ENCODE results near the gene DPH2. TPM values are rescaled to one million over a fixed set of nuclear protein-coding genes. Genes with fewer than 3 reads are reported as not detected.

DPH2 gene
- total and polyA plus RNA-seq, 2 of the 8 experiments (the other 6 are each of a cell fraction or from before 2014, with no cell fraction given), result 64.9 to 92.1 TPM

GRCh38 chr1:43981135-43981491, 11.3 kb downstream of the DPH2 start:
- Histone ChIP-seq H4K91ac (replicated peaks; ENCODE audit: insufficient read length, low read length) (no peak overlapping the region), H3K79me2 (ENCODE audit: control insufficient read depth in 1 of 2, insufficient read depth in 2 of 2, low read length in 2 of 2) (peaks cover 0 to 16% of the 10 kb centered on the region in 2 experiments; a peak in 2 of 4 replicates), H3K79me1 (ENCODE audit: low read depth, low read length) (peaks cover 23% of the 10 kb centered on the region), H4K5ac (ENCODE audit: insufficient read length, low read depth, low read length) (no peak overlapping the region), H3K36me3 (ENCODE audit: control insufficient read depth in 2 of 4, insufficient read depth in 4 of 4, low read length in 3 of 4) (peaks cover 2 to 34% (median 15%) of the 10 kb centered on the region in 4 experiments; a peak in 5 of 8 replicates), H3K9me3 (ENCODE audit: insufficient read depth in 2 of 2, low read depth in 1 of 2, low read length in 1 of 2) (no peaks in the 10 kb centered on the region), H4K8ac (ENCODE audit: extremely low read depth, insufficient read depth, low read length) (peak overlapping the region; percentile 45), H3K4me1 (replicated peaks in 1 of 4; ENCODE audit: control insufficient read depth in 3 of 4, insufficient read depth in 4 of 4, low read length in 3 of 4) (peaks cover 4 to 13% (median 11%) of the 10 kb centered on the region in 4 experiments), H3K27me3 (replicated peaks in 1 of 4; ENCODE audit: control insufficient read depth in 3 of 4, extremely low read depth in 1 of 4, insufficient read depth in 3 of 4, low read length in 3 of 4) (no peaks in the 10 kb centered on the region), H3K23me2 (ENCODE audit: low read depth, low read length) (peaks cover 16% of the 10 kb centered on the region), H4K20me1 (replicated peaks in 1 of 2; ENCODE audit: control insufficient read depth in 1 of 2, insufficient read depth in 2 of 2, low read length in 2 of 2) (peaks cover 0 to 34% of the 10 kb centered on the region in 2 experiments), H2BK120ac (replicated peaks; ENCODE audit: low read depth, low read length) (no peak overlapping the region), H3K56ac (replicated peaks; ENCODE audit: insufficient read length, low read depth, low read length) (no peak overlapping the region), H3K18ac (ENCODE audit: extremely low read depth, low read length) (no peak overlapping the region), H2BK5ac (ENCODE audit: low read depth, low read length) (peak overlapping the region; percentile 62; the same call in 1 of the 2 replicates), H2BK15ac (ENCODE audit: low read length) (no peak overlapping the region), H2BK20ac (ENCODE audit: low read length) (no peak overlapping the region), H3K4me2 (ENCODE audit: insufficient read depth in 1 of 2, low read depth in 2 of 2, low read length in 2 of 2) (no peak overlapping the region; a peak in 1 of 4 replicates), H3K4me3 (ENCODE audit: extremely low read depth in 1 of 4, insufficient read depth in 2 of 4, low read depth in 3 of 4, low read length in 4 of 4) (no peak overlapping the region), H3K23ac (ENCODE audit: insufficient read length) (no peak overlapping the region), H3K27ac (ENCODE audit: low read depth, low read length) (no peak overlapping the region), H3K14ac (ENCODE audit: insufficient read length) (no peak overlapping the region), H3K4ac (replicated peaks; ENCODE audit: insufficient read length, low read depth, low read length) (no peak overlapping the region), H2AK5ac (ENCODE audit: low read depth, low read length) (no peak overlapping the region), H2BK12ac (ENCODE audit: low read depth, low read length) (no peak overlapping the region), H3K9ac (replicated peaks in 1 of 4; ENCODE audit: extremely low read depth in 1 of 4, low read depth in 3 of 4, low read length in 3 of 4) (no peak overlapping the region), H2AFZ (ENCODE audit: low read length) (no peak overlapping the region)
- no peak for FAIRE-seq
- DNase-seq (ENCODE audit: low read depth in 1 of 2, low spot score in 2 of 2), result no peak
- ChIA-PET CTCF (ENCODE audit: partially characterized antibody) (interaction anchor here (0.8 kb wide), 1 partner anchor 62 kb away, joined by 3 read pairs; no protein-coding TSS in a partner anchor), POLR2A (ENCODE audit: partially characterized antibody) (interaction anchor here (0.7 to 1.9 kb wide), 3 partner anchors 9 to 67 kb away, joined by 3 to 10 read pairs (median 4); partner anchors contain the start of gene CCDC24)
- WGBS, 2 experiments (ENCODE audit: extremely low coverage in 1 of 2, insufficient coverage in 1 of 2, insufficient read length in 1 of 2, insufficient replicate concordance in 2 of 2, low coverage in 1 of 2, low lambda C conversion rate in 2 of 2, missing lambda C conversion rate in 1 of 2), result 92% methylated on average over 16 of the region's 20 CpGs; no CpG with 5 or more reads in 1 of the 2 experiments
- TF ChIP-seq RAD21 (IDR thresholded peaks at IDR 0.05 in 1 of 2, conservative IDR thresholded peaks at IDR 0.05 in 1 of 2; ENCODE audit: low read depth in 2 of 2, low read length in 2 of 2), result no peak
- TF ChIP-seq FOSL1 (IDR thresholded peaks at IDR 0.05; ENCODE audit: insufficient read depth, low read depth, low read length), result no peak
- no peak for TF ChIP-seq SIRT6 (IDR thresholded peaks at IDR 0.05; ENCODE audit: low read length)
- TF ChIP-seq CTBP2 (IDR thresholded peaks at IDR 0.05; ENCODE audit: borderline replicate concordance, insufficient read depth, insufficient read length, low read length), result no peak
- TF ChIP-seq RBBP5 (IDR thresholded peaks at IDR 0.05; ENCODE audit: borderline replicate concordance, low read depth, low read length), result no peak
- no peak for TF ChIP-seq SP4 (IDR thresholded peaks at IDR 0.05; ENCODE audit: low read length)
- TF ChIP-seq CTCF (IDR thresholded peaks at IDR 0.05; ENCODE audit: control extremely low read depth in 1 of 3, insufficient read depth in 1 of 3, low read depth in 1 of 3, low read length in 3 of 3), result no peak
- no peak for TF ChIP-seq GTF2F1 (IDR thresholded peaks at IDR 0.05; ENCODE audit: borderline replicate concordance, low read depth, low read length)
- no peak for TF ChIP-seq CEBPB (IDR thresholded peaks at IDR 0.05; ENCODE audit: low read depth, low read length)
- no peak for TF ChIP-seq ZNF274 (IDR thresholded peaks at IDR 0.05; ENCODE audit: borderline replicate concordance, extremely low read depth, low read length)

All from H1 (cell line).